HG02588 (cell line): ENCODE measurements around the gene ITIH1.
A peak's percentile ranks its signal among the peaks of the same experiment; 100 is the strongest.
"Not testable (repeated sequence)": the region's sequence is repeated elsewhere in the genome, so short reads cannot be mapped to it uniquely, and the experiment has no call there.

ENCODE experiments used
- ATAC-seq: cut with Tn5 transposase; IDR thresholded peaks from one replicate; pipeline ENCODE4 v1.9.1; 2021; ENCODE audit warnings: mild to moderate bottlenecking, moderate library complexity; ENCODE audit not compliant: unreplicated experiment

The ITIH1 gene

DNA sequence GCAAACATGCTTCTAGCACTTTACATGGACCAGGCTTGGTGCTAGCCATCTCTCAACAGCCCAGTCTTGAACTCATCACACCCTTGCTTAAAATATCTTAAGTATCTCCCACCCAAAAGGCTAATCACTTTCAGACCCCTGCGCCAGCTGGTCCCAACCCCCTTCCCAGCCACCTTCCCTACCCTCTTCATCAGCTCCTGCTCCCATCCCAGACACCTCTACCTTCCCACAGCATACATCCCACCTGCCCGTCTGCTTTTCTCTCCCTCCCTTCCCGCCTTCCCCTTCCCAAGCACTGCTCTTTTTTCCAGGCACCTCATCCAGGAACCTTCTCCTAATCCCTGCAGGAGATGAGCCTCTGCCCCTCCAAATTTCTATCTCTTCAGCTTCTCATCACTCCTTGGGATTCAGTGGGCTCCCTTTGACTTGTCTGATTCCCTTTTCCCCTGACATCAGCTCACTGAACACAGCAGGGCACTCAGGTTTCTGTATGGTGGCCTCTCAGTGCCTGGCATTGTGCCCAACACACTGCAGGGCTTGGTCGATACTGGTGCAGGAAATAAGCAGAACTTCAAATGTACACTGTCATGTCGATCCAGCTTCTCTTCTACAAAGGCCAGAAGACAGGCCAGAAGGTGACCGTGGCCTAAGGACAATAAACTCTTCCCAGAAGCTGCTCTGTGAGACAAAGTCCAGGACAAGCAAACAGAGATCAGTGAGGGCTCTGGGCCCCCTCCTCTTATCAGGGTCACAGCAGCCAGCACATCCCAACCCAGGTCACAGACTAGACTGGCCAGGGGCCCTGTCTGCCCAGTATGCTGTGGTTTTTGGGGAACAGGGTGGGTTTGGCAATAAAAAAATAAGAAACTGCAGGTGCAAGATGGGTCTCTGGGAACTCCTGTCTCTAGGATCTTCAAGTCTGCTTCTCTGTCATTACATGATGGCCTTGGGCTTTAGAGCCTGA, 2.2 kb upstream of the ITIH1 start:
- ATAC-seq: no peak

DNA sequence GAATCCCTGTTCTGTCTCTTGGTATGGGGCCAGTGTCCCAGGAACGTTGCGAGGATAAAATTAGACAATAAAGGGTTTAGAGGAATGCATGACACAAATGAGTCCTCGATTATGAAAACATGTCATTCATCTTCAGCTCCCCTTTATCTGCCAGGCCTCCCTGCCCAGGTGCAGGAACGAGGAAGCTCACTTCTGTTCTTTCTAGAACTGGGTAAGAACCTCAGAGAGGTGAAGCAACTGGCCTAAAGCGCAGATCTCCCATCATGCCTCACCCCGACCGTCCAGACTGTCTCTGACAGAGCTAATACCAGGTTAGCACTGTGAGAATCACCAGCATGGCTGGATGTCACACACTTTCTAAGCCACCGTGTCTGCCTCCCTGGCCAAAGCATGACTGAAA, 1.5 kb upstream of the ITIH1 start:
- no peak for ATAC-seq

DNA sequence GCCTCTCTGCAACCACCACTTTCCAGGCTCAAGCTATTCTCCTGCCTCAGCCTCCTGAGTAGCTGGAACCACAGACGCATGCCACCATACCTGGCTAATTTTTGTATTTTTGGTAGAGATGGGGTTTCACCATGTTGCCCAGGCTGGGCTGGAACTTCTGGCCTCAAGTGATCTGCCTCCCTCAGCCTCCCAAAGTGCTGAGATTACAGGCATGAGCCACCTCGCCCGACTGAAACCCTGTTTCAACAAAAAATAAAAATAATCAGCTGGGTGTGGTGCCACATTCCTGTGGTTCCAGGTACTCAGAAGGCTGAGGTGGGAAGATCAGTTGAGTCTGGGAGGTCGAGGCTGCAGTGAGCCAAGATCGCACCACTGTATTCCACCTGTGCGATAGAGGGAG, 913 bp upstream of the ITIH1 start:
- not testable (repeated sequence) for ATAC-seq

DNA sequence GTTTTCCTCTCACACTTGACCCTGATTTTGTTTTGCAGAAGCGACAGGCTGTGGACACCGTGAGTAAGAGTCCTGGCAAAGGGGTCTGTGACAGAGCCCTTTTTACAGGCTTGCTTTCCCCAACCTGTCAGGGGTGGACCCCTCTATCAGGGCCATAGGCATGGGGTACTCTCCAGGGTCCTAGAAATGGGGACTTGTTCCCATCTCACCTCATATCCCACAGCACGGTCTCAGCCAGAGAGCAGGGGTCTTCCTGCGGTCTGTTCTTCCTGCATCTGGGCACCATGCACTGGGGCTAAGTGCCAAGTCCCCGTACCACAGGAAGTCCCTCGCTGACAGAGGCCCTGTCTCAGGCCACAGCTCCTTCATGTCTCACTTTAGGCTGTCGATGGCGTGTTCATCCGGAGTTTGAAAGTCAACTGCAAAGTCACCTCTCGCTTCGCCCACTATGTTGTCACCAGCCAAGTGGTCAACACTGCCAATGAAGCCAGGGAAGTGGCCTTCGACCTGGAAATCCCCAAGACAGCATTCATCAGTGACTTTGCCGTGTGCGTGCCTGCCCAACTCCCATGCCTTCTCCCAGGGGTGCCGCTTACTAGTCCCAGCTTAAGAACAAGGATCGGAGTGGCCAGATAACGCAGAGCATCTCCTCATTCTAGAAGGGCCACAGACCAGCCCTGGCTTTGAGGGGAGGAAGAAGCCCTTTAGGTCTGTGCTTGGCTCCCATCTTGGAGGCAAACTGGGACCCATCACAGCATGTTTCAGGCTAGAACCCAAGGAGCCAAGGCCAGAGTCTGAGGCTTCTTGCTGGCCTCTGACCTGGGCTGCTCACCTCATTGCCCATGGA, 783 bp downstream of the ITIH1 start:
- ATAC-seq: no peak

DNA sequence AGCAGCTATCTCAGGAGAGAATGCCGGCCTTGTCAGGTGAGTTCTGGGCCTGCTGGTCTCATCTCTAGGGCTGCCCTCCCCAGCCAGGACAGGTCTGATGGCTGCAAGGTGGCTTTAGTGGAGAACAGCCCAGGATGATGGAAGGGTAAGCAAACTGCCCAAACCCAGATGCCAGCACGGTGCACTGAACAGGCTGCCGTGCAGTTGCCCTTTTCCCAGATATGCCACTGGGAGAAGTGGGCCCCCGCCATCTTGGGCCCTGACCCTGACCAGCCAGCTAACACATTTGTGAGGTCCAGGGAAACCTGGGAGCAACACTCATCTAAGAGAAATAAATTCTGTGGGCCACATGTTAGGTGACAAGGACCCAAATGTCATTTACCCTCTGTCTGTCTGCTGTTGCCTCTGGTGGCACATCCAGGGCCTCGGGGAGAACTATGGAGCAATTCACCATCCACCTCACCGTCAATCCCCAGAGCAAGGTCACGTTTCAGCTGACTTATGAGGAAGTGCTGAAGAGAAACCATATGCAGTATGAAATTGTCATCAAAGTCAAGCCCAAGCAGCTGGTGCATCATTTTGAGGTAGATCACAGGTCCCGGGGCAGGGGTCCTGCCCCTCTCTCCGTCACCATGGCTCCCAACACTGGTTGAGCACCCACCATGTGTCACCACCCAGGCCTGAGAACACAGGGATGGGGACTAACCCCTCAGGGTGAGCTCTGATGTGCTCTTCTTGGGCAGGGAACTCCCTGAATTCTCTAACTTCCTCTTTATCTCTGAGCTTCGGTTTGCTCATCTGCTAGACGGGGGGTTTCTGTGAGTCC, 1.8 kb downstream of the ITIH1 start:
- ATAC-seq: peak; percentile 73

DNA sequence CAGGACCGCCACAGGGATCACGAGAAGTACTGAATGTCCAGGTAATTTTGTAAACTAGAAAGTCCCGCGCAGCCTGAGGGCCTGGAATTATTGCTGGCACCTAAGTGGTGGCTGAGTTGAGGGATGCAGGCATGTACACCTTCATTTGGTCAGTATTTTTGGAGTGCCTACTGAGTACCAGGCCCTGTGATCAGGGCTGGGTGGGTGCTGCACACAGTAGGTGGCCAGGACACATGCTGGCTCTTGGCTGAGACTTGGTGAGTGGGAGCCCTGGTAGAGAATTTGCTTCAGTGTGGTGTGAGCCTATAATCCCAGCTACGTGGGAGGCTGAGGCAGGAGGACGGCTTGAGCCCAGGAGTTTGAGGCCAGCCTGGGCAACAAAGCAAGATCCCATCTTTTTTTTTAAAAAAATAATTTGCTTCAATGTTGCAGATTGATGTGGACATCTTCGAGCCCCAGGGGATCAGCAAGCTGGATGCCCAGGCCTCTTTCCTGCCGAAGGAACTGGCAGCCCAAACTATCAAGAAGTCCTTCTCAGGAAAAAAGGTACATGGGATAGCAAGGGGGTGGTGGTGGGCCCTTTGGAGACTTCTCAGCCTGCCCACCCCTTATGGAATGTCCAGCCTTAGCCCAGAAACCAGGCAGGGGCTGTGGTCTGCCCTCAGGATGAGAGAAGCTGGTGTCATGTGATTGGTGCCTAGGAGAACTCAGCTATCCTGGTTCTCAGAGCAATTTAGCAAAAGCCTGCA, 2.6 kb downstream of the ITIH1 start:
- ATAC-seq: no peak

DNA sequence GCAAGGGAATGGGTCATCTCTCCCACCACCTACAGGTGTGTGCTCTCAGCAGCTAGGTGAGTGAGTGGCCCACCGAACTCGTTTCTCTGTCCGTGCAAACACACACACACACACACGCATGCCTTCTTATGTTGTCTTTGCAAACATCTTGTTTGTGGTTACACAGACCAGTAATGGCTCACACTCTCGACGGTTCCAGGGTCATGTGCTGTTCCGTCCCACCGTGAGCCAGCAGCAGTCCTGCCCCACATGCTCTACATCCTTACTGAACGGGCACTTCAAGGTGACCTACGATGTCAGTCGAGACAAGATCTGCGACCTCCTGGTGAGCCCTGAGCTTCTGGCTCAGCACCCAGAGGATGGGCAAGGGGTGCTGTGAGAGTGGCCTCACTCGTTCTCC, 4.3 kb downstream of the ITIH1 start:
- ATAC-seq: no peak

DNA sequence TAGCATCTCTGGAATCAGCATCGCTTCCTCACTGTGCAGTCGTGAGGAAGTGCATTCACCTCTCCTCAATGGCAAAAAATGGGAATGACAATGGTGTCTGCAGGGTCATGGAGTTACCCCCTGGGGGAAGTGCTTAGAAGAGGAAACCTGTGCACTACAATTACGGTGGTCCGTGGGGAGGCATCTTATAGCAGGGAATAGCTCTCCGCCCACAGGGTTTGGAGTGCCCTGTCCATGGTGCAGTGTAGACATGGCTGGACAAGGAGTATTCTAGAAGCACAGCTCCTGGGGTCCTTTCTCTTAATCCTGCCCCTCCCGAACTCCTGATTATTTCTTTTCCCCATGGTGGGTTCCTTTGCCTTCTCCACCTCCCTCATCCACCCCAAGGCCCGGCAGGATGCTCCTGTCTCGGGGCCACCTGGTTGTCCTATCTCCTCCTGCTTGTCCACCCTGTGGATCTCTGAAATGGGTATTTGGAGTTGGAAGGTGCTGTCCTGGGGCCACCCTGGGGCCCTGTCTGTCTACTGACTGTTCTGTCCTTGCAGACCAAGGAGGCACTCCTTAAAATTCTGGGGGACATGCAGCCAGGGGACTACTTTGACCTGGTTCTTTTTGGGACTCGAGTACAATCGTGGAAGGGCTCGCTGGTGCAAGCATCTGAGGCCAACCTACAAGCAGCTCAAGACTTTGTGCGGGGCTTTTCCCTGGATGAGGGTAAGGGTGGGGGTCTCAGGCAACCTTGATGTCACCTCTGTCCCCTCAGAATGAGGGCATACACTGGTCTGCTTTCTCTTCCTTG, 5.2 kb downstream of the ITIH1 start:
- no peak for ATAC-seq

DNA sequence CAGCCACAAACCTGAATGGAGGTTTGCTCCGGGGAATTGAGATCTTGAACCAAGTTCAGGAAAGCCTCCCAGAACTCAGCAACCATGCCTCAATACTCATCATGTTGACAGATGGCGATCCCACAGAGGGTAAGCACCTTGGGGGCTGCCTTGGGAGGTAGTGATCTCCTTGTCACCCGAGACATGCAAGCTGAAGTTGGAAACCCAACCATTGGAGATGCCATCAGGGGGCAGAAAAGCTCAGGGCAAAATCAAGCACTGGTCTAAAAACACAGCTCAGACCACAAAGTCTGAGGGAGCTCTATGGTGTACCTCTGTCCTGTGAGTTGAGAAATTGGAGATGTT, 5.8 kb downstream of the ITIH1 start:
- no peak for ATAC-seq

DNA sequence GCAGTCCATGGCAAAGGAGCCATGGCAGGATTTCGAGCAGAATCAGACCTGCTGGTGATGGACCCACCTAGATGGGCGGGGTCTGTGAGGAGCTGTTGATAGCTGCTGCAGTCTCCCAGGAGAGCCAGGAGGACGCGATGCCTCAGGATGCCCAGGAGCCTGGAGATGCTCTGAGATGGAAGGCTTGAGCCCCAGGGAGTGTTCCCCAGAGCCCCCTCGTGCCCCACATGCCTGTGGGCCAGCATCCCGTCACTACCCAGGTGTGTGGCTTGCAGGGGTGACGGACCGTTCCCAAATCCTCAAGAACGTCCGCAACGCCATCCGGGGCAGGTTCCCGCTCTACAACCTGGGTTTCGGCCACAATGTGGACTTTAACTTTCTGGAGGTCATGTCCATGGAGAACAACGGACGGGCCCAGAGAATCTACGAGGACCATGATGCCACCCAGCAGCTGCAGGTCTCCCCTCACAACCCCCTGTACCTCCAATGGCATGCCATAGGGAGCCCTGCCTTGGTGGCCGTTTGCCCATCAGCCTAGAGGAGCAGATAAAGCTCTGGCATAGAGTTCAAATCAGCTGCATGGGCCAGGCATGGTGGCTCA, 6.7 kb downstream of the ITIH1 start:
- no peak for ATAC-seq

DNA sequence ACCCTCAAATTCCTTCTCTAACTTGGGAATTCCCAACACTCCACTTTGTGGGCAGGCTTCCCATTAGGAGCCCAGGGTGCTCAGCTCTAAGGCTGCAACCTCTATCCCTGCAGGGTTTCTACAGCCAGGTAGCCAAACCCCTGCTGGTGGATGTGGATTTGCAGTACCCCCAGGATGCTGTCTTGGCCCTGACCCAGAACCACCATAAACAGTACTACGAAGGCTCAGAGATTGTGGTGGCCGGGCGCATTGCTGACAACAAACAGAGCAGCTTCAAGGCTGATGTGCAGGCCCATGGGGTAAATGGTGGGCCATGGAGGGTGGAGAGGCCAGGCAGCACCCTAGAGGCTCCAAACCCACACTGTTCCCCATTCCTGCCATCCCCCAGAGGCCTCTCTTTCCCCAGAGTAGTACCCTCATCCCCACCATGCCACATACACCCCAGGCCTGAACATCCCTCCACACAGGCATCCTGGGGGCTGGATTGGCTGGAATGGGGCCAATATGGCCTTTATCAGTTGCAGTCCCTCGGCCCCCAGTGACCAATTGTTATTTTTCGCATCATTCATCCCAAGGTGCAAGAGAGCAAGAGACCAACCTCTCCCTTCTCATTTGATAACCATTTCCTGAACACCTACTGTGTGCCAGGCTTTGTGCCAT, 7.7 kb downstream of the ITIH1 start:
- no peak for ATAC-seq

DNA sequence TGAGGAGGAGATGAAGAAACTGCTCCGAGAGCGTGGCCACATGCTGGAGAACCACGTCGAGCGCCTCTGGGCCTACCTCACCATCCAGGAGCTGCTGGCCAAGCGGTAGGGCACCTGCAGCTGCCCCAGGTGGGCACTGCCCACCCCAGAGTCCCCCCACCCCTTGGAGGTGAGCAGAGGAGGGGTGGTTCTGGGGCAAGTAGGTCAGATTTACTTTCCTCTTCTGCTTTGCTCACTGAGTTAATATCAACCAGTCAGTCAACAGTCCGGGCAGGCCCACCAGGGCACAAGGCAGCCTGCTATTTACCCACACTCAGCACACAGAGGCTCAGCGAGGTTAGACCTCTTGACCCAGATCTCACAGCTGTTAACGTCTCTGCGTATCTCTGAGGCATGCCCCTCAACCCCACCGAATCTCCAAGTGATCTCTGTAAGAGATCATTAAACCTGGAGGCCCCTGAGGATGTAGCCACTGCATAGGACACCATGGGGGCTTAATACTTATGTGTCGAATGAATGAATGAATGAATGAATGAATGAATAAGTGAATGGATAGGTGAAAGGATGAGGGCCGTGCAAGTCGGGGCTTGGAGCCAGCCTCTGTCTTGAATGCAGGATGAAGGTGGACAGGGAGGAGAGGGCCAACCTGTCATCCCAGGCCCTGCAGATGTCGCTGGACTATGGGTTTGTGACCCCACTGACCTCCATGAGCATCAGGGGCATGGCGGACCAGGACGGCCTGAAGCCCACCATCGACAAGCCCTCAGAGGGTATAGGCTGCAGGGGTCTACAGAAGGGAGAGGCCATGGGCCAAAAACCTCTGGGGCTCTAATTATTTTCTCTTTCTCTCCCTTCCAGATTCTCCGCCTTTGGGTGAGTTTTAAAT, 9.2 kb downstream of the ITIH1 start:
- ATAC-seq: no peak

DNA sequence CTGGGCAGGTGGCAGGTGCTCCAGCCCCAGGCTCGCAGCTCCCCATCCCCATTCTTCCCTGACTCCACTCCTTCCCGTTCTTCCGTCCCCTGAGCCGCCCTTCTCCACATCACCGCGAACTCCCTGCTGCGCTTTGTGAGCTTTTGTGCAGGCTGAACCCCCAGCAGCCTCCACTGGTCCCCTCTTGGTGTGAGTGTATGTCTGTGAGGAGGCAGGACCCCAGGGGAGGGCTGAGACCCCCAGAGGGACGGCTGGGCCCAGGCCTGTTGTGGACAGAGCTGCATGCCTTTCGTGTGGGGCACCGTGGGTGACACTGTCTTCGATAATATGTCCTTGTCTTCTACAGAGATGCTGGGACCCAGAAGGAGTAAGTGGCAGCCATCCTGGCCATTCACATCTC, 9.8 kb downstream of the ITIH1 start:
- ATAC-seq: no peak

DNA sequence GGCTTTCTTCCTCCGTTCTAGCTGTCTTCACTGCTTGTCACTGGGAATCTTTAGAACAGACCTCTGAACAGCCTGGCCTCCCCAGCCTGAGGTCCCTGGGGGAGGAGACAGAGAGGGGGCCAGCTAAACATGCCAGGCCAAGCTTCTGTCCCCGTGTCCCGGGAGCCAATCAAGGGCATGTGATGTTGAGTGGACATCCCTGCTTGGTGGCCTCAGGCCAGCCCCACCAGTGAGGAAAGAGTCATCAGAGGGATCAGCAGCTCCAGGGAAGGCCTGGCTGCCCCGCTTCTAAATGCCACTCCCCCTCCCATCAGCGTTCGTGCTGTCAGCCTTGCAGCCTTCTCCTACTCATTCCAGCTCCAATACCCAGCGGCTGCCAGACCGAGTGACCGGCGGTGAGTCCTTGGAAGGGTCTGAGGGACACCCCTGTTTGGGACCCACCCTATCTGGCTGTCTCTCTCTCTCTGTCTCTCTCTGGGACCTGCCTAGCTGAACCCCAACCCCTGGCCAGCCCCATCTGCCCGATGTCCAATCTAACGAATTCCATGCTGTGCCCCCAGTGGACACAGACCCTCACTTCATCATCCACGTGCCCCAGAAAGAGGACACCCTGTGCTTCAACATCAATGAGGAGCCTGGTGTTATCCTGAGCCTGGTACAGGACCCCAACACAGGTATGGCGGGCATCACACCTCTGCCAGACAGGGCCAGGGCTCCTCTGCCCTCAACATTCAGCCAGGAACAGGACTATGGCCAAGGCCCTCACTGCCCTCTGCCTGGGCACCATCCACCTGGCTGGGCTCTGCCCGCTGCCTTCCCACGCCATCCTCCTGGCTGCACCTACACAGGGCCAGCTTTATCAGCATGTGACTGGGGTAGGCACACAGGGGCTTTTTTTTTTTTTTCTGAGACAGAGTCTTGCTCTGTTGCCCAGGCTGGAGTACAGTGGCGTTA, 10.6 kb downstream of the ITIH1 start:
- ATAC-seq: no peak

DNA sequence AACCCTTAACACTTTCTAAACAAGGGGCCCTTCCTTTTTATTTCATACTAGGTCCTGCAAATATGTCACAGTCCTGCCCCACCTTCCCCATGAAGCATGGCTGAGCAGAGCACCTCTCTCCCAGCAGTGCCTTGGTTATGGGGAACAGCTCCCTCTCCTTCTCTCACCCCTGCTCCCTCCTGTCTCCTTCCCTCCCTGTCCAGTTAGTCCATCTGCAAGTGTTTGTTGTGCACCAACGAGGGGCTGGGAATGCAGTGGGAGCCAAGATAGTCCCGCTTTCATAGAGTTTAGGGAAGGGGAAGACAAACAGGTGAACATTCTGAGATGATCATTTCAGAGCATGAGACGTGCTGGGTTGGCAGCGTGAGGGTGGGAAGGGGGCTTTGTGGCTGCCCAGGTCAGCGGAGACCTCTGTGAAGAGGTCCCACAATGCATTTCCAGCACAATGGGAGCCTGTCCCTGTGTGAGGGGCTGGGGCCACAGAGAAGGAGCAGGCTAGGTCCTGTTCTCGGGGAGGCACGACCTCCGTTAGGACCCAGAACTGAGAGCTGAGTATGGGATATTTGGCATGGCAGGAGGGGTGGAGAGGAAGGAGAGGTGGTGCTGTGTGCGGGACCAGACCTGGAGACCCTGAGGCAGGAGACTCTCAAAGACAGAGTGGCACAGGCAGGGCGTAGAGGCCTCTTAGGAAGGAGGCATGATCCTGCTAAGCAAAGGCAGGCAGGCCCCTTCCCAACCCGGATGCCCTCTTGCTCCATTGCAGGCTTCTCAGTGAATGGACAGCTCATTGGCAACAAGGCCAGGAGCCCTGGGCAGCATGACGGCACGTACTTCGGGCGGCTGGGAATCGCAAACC, 11.7 kb downstream of the ITIH1 start:
- no peak for ATAC-seq

DNA sequence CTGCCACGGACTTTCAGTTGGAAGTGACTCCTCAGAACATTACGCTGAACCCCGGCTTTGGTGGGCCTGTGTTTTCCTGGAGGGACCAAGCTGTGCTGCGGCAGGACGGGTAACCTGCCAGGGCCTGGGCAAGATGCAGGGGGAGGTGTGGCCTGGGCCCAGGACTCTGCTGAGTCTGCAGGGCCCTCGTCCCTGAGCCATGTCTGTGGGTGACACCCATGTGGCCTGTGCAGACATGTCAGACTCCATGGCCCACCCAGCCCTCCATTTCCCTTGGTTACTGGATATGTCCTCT, 12.3 kb downstream of the ITIH1 start:
- no peak for ATAC-seq
